HG03432 (cell line): Measurements from ENCODE around the gene TNS1.

Experiments used
- ATAC-seq: cut with Tn5 transposase; IDR thresholded peaks from one replicate; pipeline ENCODE4 v1.9.1; 2021; ENCODE audit warnings: mild to moderate bottlenecking, moderate library complexity; ENCODE audit not compliant: unreplicated experiment

The TNS1 gene

DNA sequence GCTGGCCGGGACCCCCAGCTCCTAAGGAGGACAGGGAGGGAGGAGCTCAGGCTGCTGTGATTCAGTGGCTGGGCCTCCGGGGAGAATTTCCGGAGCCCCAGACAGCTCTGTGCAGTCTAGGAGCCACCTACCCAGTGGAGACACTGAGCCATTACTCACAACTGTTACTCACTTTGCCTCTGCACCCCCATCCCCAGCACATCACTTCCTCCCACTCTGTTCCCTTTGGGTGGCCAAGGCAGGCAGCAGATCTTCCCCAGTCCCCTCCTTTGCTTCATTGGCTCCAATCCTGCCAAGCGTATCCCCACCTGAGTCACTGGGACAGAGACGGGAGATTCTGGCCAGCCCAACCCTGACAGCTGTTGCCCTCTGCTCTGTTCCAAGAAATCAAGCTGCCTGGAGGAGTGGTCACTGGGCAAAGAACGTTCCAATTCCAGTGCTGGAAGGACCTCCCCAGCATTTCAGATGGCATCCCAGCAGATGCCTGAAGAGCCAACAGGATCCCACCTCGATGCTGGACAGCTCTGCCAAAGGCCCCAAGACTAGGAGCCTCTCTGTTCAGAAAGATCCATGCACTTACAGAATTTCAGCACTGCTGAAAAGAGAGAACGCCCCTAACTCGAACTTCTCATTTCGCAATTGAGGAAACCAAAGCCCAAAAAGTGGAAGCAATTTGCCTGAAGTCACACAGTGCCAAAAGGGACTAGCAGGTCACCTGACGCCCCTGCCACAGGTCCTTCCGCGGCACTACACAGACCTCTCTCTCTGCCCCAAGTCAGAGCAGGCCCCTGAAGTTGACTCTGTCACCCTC, 68.3 kb downstream of the TNS1 start:
- no peak for ATAC-seq

DNA sequence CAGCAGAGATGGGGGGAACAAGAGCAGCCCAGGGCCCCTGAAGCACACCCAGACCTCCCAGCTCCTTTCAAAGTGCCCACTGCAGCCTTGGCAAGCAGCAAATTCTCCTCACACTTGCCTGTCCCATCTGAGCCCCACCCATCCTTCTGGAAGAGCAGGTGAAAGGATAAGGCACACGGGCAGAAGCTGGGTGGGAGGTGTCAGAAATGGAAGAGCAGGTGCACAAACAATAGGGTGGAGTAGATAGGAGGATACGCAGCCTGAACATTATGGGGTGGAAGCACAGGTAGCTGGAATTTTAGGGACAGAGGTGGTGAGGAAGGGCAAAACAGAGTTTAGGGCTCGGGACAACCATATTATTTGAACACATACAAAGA, 69.2 kb downstream of the TNS1 start:
- ATAC-seq, result no peak

DNA sequence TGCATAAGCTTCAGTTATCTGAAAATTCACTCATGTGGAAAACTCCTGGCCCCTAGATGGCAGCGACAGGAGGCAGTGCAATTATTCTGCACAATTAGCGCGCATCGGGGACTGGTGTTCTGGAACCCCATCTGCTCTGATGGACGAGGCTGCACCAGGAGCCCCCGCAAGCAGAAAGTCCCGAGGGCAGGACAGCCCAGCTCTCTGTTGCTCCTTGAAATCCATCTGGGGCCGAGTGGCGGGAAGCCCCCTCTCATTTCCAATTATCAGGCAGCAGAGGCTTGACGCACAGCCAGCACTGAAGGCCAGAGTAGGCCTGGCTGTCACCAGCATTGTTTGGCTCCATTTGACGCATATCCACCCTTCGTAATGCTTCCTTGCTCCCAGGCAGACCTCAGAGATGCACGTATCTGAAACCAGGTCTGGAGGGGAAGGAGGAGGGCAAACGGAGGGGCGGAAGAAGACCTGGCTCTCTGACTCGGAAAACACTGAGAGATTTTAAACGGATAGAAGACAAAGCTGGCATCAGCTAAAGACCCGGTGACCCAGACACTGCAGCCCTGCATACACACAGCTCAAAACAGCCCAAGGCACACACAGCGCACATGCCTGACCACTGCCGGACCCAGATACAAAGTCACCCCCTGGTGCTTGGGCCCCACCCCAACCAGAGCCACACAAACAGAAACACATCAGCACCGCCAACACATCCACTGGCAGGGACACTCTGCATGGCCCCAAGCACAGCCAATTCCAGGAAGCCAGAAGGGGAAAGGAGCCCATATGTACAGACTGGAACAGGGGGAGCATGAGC, 69.8 kb downstream of the TNS1 start:
- ATAC-seq, result no peak

DNA sequence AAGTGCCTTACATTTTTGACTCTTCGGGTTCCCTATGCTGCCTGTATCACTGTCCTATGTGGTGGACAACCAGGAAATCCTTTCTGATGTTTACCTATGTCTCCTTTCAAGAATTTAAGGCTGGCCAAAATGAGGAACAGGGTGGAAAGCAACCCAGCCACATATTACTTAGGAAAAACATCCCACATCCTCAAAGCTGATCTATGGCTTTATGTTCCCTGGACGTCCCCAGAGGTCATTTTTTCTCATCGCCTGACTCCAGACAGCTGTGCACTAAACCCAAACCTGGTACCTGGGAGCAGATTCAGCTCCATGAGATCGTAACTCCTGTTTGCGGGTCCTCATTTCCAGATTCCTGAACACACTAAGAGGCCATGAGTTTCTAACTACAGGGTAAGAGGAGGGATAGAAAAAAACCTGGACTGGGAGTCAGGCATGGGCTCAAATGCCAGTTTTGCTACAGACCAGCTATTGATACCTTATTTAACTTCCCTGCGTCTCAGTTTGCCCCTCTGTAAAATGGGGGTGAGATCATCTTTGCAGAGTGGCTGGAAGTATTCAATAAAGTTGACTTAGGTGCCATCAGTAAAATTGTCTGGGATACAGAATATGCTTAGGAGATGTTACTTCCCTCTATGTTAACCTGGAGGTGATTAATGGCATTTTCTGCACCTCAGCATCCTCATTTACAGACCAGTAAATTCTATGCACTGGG, 70.8 kb downstream of the TNS1 start:
- ATAC-seq, result no peak

DNA sequence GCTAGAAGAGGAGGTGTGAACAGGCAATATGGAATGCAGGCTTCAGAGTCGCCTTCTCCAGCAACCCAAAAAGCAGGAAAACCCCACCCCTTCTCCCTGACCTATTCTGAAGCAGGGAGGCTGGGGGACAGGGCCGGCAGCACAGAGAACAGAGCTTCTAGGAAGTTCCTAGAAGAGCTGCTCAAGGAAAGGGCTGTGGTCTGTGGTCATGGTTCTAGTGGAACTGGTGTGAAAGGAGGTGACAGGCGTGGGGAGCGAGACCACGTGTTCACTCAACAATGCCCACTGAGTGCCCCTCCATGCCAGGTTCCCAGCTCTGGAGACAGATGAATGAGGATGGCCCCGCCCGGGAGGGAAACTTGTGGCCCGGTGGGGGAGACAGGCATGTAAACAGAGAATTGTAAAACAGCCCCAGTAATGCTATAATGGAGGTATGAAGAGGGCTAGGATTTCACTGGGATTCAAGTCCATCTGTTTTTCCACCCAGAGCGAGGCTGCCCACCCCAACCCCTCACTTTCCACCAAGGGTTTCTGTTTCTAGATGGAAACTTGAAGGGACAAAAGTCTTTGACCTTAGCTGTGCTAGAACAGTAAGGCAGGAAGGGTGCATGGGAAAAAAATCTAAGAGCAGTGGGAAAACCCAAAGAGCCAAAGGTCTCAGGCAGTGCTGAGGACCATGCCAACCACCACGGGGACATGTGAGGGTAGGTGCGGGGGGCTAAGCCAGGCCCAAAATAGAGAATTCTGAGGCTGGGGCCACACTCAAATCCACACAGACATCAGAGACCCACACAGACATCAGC, 71.8 kb downstream of the TNS1 start:
- ATAC-seq, result no peak

DNA sequence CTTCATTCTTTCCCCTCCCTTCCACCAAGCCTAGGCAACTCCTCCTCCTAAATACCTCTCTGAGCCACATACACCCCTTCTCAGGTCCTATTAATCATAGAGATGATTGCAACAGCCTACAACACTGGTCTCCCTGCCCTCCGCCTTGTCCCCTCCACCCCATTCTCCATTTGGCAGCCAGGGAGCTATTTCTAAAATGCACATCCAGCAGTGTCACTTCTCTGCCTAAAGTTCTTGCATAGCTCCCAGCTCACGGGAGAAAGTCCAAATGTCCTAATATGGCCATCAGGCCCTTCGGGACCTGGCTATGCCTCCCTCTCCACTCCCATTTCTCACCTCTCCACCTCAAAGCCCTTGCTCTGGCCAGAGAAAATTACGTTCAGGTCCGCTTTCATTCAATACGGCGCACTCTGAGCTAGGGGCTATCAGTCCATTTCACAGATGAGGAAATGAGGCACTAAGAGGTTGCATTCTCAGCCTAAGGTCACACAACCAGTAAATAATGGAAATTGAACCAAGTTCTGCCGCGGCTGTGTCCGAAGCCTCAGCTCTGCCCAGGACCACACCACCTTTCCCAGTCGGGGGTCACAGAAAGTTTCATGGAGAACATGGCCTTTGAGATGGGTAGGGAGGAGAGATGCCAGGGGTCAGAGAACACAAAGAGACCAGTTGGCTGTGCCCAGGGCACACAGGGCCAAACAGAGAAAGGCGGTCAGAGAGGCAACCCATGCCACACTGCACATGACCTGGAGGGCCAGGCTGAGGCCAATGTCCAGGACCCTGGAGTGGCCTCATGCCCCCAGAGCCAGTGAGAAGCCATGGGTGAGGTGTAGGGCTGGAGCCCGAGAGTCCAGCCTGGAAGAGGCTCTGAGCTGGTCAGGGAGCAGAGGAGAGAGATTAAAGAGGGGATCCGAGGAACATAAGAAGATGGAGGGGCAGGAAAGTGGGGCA, 72.8 kb downstream of the TNS1 start:
- ATAC-seq, result no peak

DNA sequence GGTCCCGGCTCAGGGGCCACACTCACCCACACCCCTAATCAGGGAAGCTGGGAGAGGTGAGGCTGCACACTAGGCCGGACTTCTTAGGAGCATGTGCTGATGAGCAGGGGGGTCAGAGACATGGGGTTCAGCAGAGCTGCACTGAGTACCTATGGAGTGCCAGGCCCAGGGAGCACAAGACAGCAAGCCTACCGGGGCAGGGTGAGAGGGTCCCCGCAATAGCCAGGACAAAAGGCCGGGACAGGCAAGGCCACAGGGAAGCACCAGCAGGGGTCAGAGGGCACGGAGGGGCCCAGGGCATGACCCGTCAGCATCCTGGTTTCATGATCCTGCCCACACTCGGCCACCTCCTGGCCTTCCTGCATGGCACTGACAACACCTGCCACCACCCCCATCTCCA, 73.5 kb downstream of the TNS1 start:
- no peak for ATAC-seq

DNA sequence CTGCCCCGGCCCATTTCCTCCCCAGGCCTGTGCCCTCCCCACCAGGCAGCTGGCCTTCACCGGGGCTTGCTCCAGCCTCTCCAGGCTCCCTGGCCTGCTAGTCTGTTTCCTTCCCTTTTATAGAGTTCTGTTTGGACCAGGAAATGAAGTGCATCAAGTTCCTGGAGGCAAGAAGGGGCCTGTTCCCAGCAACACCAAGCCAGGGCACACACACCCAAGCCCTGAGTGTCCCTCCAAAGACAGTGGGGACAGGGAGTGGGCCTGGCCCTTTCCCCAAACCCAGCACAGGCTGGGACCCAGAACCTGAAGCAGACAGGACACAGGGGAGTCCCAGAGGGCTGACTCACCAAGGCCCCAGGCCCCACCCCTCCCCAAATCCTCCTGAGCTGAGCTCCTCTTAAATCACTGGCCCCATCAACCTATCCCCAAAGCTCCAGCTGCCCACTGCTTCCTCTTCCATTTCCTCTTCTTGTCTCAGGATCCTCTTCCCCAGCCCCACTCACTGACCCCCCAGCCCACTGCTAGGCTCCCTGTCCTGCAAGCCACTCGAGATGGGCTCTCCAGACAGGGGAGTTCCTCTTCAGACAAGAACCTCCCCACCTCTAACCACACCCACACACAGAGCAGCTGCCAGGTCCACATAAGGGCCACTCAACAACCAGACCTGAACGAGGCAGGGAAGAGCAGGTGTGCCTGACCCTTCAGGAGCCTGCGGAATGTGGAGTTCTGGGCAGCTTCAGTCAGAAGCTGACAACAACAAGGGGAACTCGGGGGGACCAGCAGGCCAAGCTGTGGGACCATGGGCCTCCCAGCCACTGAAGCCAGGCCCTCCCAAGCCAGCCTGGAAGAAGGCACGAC, 74.2 kb downstream of the TNS1 start:
- no peak for ATAC-seq

DNA sequence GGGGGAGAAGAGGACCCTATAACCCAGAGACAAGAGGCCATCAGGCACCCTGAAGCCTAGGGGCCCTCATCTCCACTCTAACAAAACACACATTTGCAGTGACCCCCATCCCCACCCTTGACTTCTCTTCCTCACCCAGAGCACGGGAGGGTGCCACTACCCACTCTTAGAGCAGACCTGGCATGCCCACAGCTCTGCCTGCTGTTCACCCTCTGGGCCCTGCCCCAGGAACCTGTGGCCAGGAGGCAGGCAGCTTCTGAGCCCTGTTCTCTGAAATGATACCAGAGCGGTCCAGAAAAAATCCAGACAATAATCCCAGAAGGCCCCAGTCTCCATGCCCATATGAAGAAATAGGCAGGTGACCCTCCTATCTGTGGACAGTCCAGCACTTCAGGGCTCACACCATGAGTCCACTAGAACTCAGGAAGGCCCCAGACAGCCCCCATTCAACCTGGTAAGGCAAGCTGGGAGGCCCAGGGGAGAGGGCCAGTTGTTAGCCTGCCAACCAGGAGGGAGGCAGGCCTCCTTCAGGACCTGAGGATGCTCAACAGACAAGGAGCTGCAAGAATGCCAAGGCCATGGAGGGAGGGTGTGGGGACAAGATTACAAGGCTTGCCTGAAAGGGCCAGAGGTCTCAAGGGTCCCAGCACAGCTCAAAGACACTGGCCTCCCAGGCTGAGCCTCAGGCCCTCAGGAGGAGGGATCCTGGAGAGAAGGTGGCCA, 75.0 kb downstream of the TNS1 start:
- ATAC-seq, result no peak

DNA sequence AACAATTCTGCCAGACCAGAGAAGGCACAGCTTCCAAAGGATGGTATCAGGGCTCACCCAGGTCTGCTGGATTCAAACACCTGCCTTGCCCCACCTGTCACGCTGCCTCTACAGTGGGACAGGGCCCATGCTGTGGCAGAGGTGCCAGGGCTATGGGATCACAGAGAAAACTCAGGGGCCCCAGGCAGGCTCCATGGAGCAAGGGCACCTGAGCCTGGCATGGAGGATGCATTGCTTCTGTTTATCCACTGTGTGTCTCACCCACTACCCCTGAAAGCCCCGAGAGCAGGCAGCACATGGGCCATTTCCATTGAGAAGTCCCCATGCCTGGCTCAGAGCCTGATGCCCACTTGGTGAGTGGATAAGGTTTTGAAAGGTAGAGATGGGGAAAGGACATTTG, 76.0 kb downstream of the TNS1 start:
- no peak for ATAC-seq

DNA sequence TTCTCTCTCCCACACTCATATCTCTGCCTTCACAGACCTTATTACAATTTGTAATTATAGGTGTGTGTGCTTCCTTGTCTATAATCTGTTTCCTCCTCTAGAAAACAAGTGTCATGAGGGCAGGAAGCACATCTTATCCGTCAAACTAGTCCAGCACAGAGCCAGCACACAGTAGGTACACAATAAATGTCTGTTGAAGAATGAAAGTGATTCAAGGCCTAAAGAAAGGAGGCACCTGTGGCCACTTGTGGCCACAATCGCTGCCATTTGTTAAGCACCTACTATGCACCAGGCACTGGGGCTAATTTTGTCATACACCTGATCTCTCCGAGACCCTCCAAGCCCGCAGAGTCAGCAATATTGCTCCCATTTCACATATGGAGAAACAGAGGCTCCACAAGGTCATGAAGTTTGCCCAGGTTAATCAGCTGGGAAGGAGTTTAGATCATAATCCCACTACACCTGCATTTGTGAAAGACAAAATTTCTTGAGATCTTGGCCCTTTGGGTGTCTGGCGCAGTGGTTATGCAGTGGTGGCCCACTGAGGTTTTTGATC, 78.4 kb downstream of the TNS1 start:
- ATAC-seq, result no peak

DNA sequence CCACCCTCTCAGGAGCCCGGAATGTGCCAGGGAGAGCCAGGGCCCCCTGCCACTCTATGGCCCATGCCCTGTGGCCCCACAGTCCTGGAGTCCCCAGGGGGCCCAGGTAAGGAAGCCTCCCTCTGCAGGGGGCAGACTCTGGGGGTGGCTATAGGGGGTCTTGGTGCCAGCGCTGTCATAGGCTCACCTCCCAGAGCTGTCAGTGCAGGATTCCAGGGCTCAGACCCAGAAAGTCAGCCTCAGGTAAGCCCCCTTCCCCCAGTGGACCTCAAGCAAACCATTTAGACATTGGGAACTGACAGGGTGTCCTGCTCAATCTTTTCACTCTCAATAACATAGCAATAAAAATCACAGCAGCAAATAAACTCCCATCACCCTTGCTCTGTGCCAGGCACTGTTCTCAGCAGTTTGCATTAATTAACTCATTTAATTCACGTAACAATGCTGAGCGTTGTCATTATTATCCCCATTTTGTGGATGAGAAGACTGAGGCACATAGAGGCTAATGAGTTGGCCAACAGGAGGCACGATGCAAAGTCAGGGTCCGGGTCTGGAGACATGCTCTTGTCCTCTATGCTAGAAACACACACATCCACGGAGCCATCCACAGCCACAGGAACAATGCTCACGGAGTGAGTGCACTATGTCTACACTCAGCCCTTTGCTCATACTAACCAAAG, 79.6 kb downstream of the TNS1 start:
- ATAC-seq, result no peak

DNA sequence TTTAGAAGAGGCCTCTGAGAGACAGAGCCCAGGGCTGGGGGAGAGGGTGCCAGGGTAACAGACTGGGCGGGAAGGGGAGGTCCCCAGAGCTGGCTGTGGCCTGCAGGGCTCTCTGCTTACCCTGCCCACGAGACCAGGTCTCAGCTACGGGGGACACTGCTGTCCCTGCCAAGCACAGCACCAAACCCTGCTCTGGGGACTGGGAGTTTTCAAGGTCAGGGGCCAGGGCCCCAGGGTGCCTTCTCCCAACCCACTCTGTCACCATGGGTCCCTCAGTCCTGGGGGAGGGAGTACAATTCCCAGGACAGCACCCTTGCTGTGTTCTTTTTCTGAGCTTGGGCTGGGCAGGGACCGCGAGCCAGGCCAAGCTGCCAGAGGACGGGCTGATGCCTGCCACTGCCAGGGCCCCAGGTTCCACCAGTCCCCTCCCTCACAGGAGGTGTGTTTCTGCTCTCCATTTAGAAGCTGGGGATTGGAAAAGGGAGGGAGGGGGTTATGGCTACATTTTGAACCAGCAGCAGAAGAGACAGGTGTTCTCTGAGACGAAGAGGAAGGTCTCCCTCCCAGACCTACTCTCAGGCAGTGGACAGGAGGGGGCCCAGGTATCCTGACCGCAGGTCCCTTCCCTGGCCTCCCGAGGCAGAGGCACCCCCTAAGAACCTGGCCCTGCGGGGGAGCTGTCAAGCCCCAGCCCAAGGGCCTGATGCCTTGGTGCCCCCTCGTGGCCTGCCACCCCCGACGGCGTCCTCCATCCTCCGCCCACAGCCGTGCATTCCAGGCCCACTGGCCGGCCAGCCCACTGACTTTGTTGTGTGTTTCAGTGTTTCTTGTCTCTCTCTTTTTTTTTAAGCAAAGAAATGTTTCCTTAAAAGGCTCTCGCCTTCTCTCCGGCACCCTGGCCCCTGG, 80.4 kb downstream of the TNS1 start:
- ATAC-seq, result no peak

DNA sequence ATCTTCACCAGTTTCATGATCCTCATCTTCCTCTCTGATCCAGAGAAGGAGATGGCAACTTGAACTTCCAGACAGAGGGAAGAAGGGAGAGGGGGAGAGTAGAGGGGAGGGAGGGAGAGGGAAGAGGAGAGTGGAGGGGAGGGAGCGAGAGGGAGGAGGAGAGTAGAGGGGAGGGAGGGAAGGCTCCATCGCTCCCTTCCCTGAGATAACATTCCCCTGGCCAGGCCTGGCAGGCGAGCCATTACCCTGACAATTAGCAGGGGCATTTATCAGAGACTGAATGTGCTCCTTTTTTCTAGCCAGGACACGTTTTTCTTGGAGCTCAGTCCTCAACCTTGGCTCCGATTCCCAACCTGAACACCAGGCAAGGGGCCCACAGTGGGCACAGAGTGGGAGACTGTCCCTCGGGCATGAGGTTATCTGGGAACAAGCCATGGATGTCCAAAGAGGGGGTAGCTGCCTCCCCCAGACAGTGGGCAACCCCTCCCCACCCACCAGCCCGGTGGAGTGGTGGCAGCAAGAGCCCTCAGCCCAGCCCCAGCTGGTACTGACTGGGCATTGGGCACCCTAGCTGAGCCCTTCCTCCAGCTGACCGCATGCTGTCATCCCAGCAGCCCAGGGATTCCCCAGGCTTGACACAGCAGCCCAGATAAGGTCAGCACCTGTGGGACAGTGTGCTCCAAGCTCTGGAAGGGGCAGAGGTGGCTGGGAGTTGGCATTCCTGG, 81.8 kb downstream of the TNS1 start:
- ATAC-seq, result no peak

DNA sequence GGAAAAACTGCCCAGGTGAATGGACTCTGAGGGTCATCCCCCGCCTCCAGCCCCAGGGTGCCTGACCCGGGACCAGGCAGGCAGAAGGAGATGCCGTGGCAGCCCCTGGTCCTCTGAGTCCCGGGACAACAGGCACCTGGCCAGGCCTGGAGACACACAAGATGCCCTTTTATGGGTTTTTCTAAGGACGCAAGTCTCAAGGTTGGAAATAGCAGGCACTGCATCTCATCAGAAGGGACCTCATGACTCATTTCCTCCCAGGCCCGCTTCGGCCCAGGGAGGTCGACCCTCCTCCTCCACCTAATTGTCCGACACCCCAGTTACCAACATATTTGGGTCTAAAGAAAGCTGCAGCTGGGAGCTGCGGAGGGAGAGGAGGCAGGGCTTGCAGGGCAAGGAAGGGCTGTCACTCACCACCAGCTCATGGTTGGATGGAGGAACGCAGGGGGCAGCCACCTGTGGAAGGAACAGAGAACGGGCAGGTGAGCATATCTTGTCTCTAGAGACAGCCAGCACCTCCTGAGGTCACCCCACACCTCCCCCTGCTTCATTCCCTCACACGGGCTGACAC, 82.9 kb downstream of the TNS1 start:
- no peak for ATAC-seq
